HepG2 (cell line): ENCODE results near the gene PFKP. TPM values are rescaled to one million over a fixed set of nuclear protein-coding genes. Genes with fewer than 3 reads are reported as not detected.
A peak's percentile ranks its signal among the peaks of the same experiment; 100 is the strongest.

Experiments used
- BCL6 ChIP-seq: IDR thresholded peaks from 2 replicates; pipeline ENCODE4 v1.6.1; 2016; ENCODE audit warnings: missing genetic modification reagents, missing compliant biosample characterization
- ELF3 ChIP-seq: IDR thresholded peaks from 2 replicates; pipeline ENCODE4 v1.6.1; 2016; ENCODE audit warnings: missing genetic modification reagents, missing compliant biosample characterization
- HHEX ChIP-seq: IDR thresholded peaks from 2 replicates; pipeline ENCODE4 v1.6.1; 2016; ENCODE audit warnings: control low read depth
- IRF1 ChIP-seq: sonication (generic); formaldehyde crosslinking; IDR thresholded peaks from 2 replicates; pipeline ENCODE4 v1.4.0; 2020; ENCODE audit warnings: low read depth, mild to moderate bottlenecking, missing genetic modification reagents
- MTF1 ChIP-seq: sonication (generic); formaldehyde crosslinking; IDR thresholded peaks from 2 replicates; pipeline ENCODE4 v1.5.0; 2020; ENCODE audit warnings: missing genetic modification reagents
- NR1H2 ChIP-seq: sonication (generic); formaldehyde crosslinking; IDR thresholded peaks from 2 replicates; pipeline ENCODE4 v1.8.1; 2022; ENCODE audit warnings: low read depth, missing genetic modification reagents, borderline replicate concordance
- PHF20 ChIP-seq: sonication (generic); formaldehyde crosslinking; IDR thresholded peaks from 2 replicates; pipeline ENCODE4 v1.5.0; 2020; ENCODE audit warnings: mild to moderate bottlenecking, missing genetic modification reagents
- POLR2AphosphoS2 ChIP-seq: IDR thresholded peaks from 2 replicates; pipeline ENCODE4 v1.6.1; 2011; ENCODE audit warnings: low read depth, low read length, improper control_type of control experiment
- SALL2 ChIP-seq: sonication (generic); formaldehyde crosslinking; IDR thresholded peaks from 2 replicates; pipeline ENCODE4 v1.8.1; 2023; ENCODE audit warnings: mild to moderate bottlenecking, missing genetic modification reagents, inconsistent platforms
- SNAPC2 ChIP-seq: sonication (generic); formaldehyde crosslinking; IDR thresholded peaks from 2 replicates; pipeline ENCODE4 v1.8.1; 2022; ENCODE audit warnings: mild to moderate bottlenecking, missing genetic modification reagents
- SP1 ChIP-seq, 2 experiments: fragments of 450-650 bp in 1 of 2; sonication (generic) in 1 of 2; formaldehyde crosslinking in 1 of 2; IDR thresholded peaks; 2 replicates each; pipeline versions ENCODE4 v1.4.0 to v1.6.1; 2016 to 2020; ENCODE audit warnings: missing genetic modification reagents in 1 of 2
- TEAD3 ChIP-seq: optimal IDR thresholded peaks from 2 replicates; pipeline ENCODE3; 2016; ENCODE audit warnings: borderline replicate concordance
- ZKSCAN5 ChIP-seq: sonication (generic); formaldehyde crosslinking; IDR thresholded peaks from 2 replicates; pipeline ENCODE4 v1.5.1; 2020; ENCODE audit warnings: mild to moderate bottlenecking, missing genetic modification reagents
- ZNF33B ChIP-seq: sonication (generic); formaldehyde crosslinking; IDR thresholded peaks from 2 replicates; pipeline ENCODE4 v1.5.1; 2020; ENCODE audit warnings: mild to moderate bottlenecking, missing genetic modification reagents
- ZNF383 ChIP-seq: sonication (generic); formaldehyde crosslinking; IDR thresholded peaks from 2 replicates; pipeline ENCODE4 v1.4.0; 2020; ENCODE audit warnings: missing genetic modification reagents, mild to moderate bottlenecking, borderline replicate concordance
- ZNF556 ChIP-seq: sonication (generic); formaldehyde crosslinking; IDR thresholded peaks from 2 replicates; pipeline ENCODE4 v1.4.0; 2020; ENCODE audit warnings: mild to moderate bottlenecking, missing genetic modification reagents, borderline replicate concordance
- ZNF572 ChIP-seq: sonication (generic); formaldehyde crosslinking; IDR thresholded peaks from 2 replicates; pipeline ENCODE4 v1.5.1; 2020; ENCODE audit warnings: mild to moderate bottlenecking, missing genetic modification reagents
- ZNF75D ChIP-seq: sonication (generic); formaldehyde crosslinking; IDR thresholded peaks from 2 replicates; pipeline ENCODE4 v1.8.1; 2023; ENCODE audit warnings: missing genetic modification reagents, mild to moderate bottlenecking, borderline replicate concordance
- ZSCAN29 ChIP-seq: sonication (generic); formaldehyde crosslinking; conservative IDR thresholded peaks from 2 replicates; pipeline ENCODE4 v1.4.0; 2020; ENCODE audit warnings: mild to moderate bottlenecking, missing genetic modification reagents
- ZUFSP ChIP-seq: sonication (generic); formaldehyde crosslinking; IDR thresholded peaks from 2 replicates; pipeline ENCODE4 v1.9.0; 2021; ENCODE audit warnings: missing genetic modification reagents, mild to moderate bottlenecking, borderline replicate concordance
- ZXDC ChIP-seq: sonication (generic); formaldehyde crosslinking; IDR thresholded peaks from 2 replicates; pipeline ENCODE4 v1.5.0; 2020; ENCODE audit warnings: mild to moderate bottlenecking, missing genetic modification reagents
- polyA plus RNA-seq, 8 experiments: library from polyadenylated mRNA; depleted of rRNA in 3 of 8; stranded (reverse) in 7 of 8; unstranded in 1 of 8; fragments of >200 nt; fragmentation: Illumina TruSeq in 4 of 8; extraction: Trizol in 4 of 8; gene quantifications; 2 replicates each; pipeline versions ENCODE4 v1.2.1 to v1.2.3, GENCODE V29; 2011 to 2016; ENCODE audit warnings: low read depth in 4 of 8, missing spikeins in 1 of 8, mixed read lengths in 1 of 8; ENCODE audit not compliant: insufficient read depth in 1 of 8
- total RNA-seq, 5 experiments: library from RNA; depleted of rRNA; stranded (reverse); fragments of >200 nt; fragmentation: Illumina TruSeq; extraction: Trizol; gene quantifications; 2 replicates each; pipeline ENCODE4 v1.2.3, GENCODE V29; 2016; ENCODE audit warnings: low read depth in 1 of 5

PFKP gene
- total and polyA plus RNA-seq, 2 of the 13 experiments (the other 11 are each of a cell fraction or from before 2014, with no cell fraction given): 0.80 to 2.4 TPM

GRCh38 chr10:3172446-3173170, 105.3 kb downstream of the PFKP start, which contains the start of gene PITRM1 (continued):
- TF ChIP-seq ZSCAN29 (CRISPR knock-in tag) (no peak), ELF3 (CRISPR knock-in tag) (peak; percentile 75), ZUFSP (CRISPR knock-in tag) (no peak), HHEX (CRISPR knock-in tag) (no peak), ZNF383 (no peak), BCL6 (CRISPR knock-in tag) (peak; percentile 20; the same call in 1 of the 2 replicates), ZXDC (CRISPR knock-in tag) (no peak), ZNF556 (no peak; the same call in 1 of the 2 replicates), IRF1 (CRISPR knock-in tag) (no peak), PHF20 (CRISPR knock-in tag) (peak; percentile 62), NR1H2 (CRISPR knock-in tag) (no peak), ZKSCAN5 (CRISPR knock-in tag) (no peak), ZNF75D (CRISPR knock-in tag) (no peak), TEAD3 (CRISPR knock-in tag) (no peak), SALL2 (CRISPR knock-in tag) (0 out of 2 replicates have a peak, but pooled peaks have one; percentile 58), ZNF572 (CRISPR knock-in tag) (no peak), MTF1 (no peak), ZNF33B (CRISPR knock-in tag) (no peak), SP1 (IDR thresholded peaks at IDR 0.05) (no peak; the same call in 1 of the 2 replicates), SP1 (CRISPR knock-in tag; IDR thresholded peaks at IDR 0.05) (peak; percentile 85), SNAPC2 (CRISPR knock-in tag) (no peak), POLR2AphosphoS2 (no peak)
